GM10266 (cell line): Measurements from ENCODE around the gene KLF13.

Source experiments
- DNase-seq: peaks from one replicate; pipeline ENCODE4 v3.0.0; 2012; ENCODE audit errors: extremely low spot score
- CTCF ChIP-seq: IDR thresholded peaks from 2 replicates; pipeline ENCODE4 v1.5.1; 2012; ENCODE audit warnings: mild to moderate bottlenecking, low read depth; ENCODE audit not compliant: control insufficient read depth, insufficient read depth; ENCODE audit errors: missing control alignments

Gene KLF13

GRCh38 chr15:31374489-31374888 is 47.9 kb downstream of the KLF13 start:
- DNase-seq, result no peak
- TF ChIP-seq CTCF, result no peak

GRCh38 chr15:31374986-31375385 is 48.4 kb downstream of the KLF13 start:
- no peak for DNase-seq
- TF ChIP-seq CTCF, result no peak

- no peak for DNase-seq
- TF ChIP-seq CTCF, result no peak
These were observed 49.1 kb downstream of the KLF13 start for GRCh38 chr15:31375772-31376171.

GRCh38 chr15:31376511-31376910 is 49.9 kb downstream of the KLF13 start:
- DNase-seq, result no peak
- no peak for TF ChIP-seq CTCF

GRCh38 chr15:31377030-31377429 is 50.4 kb downstream of the KLF13 start:
- no peak for TF ChIP-seq CTCF
- no peak for DNase-seq

- DNase-seq, result no peak
- no peak for TF ChIP-seq CTCF
These were observed 51.8 kb downstream of the KLF13 start for GRCh38 chr15:31378363-31378903.

- no peak for DNase-seq
- TF ChIP-seq CTCF, result no peak
These were observed 52.4 kb downstream of the KLF13 start for GRCh38 chr15:31379042-31379441.
